ENCODE results near the gene COL11A1. TPM values are rescaled to one million over a fixed set of nuclear protein-coding genes. Genes with fewer than 3 reads are reported as not detected.

The COL11A1 gene
- total and polyA plus RNA-seq, 9 of the 15 experiments (the other 6 are each of a cell fraction or from before 2014, with no cell fraction given) = 0.07 TPM; not detected in 8

DNA sequence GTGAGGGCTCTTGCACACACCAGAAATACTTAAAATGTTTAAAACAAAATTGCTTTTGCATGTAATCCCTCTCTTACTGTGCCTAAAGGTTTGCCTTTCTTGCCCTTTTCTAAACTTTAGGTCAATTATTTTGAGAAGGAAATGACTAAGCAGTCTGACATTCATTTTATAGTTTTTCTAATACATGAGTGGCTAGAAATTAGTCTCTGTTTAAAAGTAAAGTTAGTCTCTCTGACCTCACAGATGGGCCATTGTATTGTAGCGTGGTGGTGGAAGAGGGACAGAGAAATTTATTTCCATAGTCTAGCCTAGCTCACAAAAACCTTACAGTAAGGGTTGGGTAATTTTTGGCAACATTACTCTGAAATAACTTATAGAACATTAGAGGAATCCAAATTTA lies 3.6 kb upstream of the COL11A1 start (continued):
- TF ChIP-seq, protein P1, sequence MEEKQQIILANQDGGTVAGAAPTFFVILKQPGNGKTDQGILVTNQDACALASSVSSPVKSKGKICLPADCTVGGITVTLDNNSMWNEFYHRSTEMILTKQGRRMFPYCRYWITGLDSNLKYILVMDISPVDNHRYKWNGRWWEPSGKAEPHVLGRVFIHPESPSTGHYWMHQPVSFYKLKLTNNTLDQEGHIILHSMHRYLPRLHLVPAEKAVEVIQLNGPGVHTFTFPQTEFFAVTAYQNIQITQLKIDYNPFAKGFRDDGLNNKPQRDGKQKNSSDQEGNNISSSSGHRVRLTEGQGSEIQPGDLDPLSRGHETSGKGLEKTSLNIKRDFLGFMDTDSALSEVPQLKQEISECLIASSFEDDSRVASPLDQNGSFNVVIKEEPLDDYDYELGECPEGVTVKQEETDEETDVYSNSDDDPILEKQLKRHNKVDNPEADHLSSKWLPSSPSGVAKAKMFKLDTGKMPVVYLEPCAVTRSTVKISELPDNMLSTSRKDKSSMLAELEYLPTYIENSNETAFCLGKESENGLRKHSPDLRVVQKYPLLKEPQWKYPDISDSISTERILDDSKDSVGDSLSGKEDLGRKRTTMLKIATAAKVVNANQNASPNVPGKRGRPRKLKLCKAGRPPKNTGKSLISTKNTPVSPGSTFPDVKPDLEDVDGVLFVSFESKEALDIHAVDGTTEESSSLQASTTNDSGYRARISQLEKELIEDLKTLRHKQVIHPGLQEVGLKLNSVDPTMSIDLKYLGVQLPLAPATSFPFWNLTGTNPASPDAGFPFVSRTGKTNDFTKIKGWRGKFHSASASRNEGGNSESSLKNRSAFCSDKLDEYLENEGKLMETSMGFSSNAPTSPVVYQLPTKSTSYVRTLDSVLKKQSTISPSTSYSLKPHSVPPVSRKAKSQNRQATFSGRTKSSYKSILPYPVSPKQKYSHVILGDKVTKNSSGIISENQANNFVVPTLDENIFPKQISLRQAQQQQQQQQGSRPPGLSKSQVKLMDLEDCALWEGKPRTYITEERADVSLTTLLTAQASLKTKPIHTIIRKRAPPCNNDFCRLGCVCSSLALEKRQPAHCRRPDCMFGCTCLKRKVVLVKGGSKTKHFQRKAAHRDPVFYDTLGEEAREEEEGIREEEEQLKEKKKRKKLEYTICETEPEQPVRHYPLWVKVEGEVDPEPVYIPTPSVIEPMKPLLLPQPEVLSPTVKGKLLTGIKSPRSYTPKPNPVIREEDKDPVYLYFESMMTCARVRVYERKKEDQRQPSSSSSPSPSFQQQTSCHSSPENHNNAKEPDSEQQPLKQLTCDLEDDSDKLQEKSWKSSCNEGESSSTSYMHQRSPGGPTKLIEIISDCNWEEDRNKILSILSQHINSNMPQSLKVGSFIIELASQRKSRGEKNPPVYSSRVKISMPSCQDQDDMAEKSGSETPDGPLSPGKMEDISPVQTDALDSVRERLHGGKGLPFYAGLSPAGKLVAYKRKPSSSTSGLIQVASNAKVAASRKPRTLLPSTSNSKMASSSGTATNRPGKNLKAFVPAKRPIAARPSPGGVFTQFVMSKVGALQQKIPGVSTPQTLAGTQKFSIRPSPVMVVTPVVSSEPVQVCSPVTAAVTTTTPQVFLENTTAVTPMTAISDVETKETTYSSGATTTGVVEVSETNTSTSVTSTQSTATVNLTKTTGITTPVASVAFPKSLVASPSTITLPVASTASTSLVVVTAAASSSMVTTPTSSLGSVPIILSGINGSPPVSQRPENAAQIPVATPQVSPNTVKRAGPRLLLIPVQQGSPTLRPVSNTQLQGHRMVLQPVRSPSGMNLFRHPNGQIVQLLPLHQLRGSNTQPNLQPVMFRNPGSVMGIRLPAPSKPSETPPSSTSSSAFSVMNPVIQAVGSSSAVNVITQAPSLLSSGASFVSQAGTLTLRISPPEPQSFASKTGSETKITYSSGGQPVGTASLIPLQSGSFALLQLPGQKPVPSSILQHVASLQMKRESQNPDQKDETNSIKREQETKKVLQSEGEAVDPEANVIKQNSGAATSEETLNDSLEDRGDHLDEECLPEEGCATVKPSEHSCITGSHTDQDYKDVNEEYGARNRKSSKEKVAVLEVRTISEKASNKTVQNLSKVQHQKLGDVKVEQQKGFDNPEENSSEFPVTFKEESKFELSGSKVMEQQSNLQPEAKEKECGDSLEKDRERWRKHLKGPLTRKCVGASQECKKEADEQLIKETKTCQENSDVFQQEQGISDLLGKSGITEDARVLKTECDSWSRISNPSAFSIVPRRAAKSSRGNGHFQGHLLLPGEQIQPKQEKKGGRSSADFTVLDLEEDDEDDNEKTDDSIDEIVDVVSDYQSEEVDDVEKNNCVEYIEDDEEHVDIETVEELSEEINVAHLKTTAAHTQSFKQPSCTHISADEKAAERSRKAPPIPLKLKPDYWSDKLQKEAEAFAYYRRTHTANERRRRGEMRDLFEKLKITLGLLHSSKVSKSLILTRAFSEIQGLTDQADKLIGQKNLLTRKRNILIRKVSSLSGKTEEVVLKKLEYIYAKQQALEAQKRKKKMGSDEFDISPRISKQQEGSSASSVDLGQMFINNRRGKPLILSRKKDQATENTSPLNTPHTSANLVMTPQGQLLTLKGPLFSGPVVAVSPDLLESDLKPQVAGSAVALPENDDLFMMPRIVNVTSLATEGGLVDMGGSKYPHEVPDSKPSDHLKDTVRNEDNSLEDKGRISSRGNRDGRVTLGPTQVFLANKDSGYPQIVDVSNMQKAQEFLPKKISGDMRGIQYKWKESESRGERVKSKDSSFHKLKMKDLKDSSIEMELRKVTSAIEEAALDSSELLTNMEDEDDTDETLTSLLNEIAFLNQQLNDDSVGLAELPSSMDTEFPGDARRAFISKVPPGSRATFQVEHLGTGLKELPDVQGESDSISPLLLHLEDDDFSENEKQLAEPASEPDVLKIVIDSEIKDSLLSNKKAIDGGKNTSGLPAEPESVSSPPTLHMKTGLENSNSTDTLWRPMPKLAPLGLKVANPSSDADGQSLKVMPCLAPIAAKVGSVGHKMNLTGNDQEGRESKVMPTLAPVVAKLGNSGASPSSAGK (IDR thresholded peaks at IDR 0.05) = no peak
- TF ChIP-seq, protein P2, sequence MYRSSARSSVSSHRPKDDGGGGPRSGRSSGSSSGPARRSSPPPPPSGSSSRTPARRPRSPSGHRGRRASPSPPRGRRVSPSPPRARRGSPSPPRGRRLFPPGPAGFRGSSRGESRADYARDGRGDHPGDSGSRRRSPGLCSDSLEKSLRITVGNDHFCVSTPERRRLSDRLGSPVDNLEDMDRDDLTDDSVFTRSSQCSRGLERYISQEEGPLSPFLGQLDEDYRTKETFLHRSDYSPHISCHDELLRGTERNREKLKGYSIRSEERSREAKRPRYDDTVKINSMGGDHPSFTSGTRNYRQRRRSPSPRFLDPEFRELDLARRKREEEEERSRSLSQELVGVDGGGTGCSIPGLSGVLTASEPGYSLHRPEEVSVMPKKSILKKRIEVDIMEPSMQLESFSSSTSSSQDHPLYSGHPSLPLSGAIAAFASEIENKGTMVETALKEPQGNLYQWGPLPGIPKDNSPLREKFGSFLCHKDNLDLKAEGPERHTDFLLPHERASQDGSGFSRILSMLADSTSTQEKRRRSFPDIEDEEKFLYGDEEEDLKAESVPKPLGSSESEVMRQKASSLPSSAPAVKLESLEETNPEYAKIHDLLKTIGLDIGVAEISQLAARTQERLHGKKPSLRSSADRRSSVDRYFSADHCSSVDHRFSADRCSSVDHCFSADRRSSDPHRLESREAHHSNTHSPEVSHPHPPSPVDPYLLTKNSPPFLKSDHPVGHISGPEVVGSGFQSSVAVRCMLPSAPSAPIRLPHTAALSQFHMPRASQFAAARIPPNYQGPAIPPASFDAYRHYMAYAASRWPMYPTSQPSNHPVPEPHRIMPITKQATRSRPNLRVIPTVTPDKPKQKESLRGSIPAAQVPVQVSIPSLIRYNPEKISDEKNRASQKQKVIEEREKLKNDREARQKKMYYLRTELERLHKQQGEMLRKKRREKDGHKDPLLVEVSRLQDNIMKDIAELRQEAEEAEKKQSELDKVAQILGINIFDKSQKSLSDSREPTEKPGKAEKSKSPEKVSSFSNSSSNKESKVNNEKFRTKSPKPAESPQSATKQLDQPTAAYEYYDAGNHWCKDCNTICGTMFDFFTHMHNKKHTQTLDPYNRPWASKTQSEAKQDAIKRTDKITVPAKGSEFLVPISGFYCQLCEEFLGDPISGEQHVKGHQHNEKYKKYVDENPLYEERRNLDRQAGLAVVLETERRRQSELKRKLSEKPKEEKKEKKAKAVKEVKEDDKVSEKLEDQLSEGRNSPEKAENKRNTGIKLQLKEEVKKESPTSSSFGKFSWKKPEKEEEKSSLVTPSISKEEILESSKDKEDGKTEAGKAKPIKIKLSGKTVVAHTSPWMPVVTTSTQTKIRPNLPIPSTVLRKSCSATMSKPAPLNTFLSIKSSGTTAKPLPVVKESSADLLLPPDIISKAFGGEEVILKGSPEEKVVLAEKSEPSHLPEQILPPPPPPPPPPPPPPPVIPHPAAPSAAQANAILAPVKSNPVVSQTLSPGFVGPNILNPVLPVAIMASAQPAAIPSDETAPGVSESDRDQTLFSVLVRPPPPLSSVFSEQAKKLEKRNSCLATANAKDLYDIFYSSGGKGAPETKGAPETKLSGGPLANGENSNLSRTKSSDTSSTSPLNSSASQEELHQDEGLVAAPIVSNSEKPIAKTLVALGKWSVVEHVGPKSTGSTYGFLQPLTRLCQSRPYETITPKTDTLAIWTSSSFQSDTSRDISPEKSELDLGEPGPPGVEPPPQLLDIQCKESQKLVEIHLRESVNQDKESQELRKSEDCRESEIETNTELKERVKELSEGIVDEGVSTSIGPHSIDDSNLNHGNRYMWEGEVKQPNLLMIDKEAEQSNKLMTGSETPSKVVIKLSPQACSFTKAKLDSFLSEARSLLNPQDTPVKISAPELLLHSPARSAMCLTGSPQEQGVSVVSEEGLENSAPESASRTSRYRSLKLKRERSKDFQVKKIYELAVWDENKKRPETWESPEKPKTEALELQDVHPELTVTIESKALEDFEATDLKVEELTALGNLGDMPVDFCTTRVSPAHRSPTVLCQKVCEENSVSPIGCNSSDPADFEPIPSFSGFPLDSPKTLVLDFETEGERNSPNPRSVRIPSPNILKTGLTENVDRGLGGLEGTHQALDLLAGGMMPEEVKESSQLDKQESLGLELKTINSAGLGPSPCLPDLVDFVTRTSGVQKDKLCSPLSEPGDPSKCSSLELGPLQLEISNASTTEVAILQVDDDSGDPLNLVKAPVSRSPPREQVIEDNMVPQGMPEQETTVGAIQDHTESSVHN (IDR thresholded peaks at IDR 0.05; ENCODE audit: borderline replicate concordance in 1 of 2, low read depth in 1 of 2) = no peak
- TF ChIP-seq, protein P3, sequence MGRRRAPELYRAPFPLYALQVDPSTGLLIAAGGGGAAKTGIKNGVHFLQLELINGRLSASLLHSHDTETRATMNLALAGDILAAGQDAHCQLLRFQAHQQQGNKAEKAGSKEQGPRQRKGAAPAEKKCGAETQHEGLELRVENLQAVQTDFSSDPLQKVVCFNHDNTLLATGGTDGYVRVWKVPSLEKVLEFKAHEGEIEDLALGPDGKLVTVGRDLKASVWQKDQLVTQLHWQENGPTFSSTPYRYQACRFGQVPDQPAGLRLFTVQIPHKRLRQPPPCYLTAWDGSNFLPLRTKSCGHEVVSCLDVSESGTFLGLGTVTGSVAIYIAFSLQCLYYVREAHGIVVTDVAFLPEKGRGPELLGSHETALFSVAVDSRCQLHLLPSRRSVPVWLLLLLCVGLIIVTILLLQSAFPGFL (CRISPR knock-in tag; IDR thresholded peaks at IDR 0.05) = no peak
- TF ChIP-seq RBBP5 (IDR thresholded peaks at IDR 0.05; ENCODE audit: borderline replicate concordance, insufficient read depth, low read length, poor library complexity, severe bottlenecking) = no peak
- TF ChIP-seq C11orf30 (IDR thresholded peaks at IDR 0.05; ENCODE audit: low read depth) = no peak
- TF ChIP-seq ZNF507 (tag; conservative IDR thresholded peaks at IDR 0.05) = no peak
